ENCODE data around the gene HERPUD1. TPM values are rescaled to one million over a fixed set of nuclear protein-coding genes. Genes with fewer than 3 reads are reported as not detected.

The HERPUD1 gene
- total RNA-seq, 4 donors from 2014 or later: 51.5 to 136 (median 112) TPM

DNA sequence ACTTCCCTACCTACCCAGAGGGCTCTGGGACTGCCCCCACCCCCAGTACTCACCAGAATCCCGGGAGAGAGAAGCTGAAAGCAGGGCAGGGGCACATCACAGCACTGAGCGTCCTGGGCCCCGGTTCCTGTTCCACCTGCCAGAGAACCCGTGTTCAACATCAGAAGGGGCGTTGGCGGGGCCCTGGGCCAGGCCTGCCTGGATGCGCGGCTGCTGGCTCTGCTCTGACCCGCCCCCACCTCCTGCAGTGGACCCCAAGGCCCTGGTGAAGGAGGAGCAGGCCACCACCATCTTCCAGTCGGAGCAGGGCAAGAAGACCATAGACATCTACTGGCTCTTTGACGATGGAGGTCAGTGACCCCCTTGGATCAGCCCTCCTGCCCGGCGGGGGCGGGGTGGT, 39.2 kb upstream of the HERPUD1 start:
- Histone ChIP-seq H3K36me3 (no peaks in the 10 kb centered on the region), H3K4me1 (no peaks in the 10 kb centered on the region), H3K27ac (no peak overlapping the region), H3K27me3 (no peaks in the 10 kb centered on the region), H3K4me3 (no peak overlapping the region), H3K9me3 (no peaks in the 10 kb centered on the region)
- intact Hi-C loops (cut with DNase I; ENCODE audit: low total_unique reads): no loop called here
- DNase-seq: no peak
- TF ChIP-seq POLR2A (IDR thresholded peaks at IDR 0.05): no peak
- TF ChIP-seq, protein P1, sequence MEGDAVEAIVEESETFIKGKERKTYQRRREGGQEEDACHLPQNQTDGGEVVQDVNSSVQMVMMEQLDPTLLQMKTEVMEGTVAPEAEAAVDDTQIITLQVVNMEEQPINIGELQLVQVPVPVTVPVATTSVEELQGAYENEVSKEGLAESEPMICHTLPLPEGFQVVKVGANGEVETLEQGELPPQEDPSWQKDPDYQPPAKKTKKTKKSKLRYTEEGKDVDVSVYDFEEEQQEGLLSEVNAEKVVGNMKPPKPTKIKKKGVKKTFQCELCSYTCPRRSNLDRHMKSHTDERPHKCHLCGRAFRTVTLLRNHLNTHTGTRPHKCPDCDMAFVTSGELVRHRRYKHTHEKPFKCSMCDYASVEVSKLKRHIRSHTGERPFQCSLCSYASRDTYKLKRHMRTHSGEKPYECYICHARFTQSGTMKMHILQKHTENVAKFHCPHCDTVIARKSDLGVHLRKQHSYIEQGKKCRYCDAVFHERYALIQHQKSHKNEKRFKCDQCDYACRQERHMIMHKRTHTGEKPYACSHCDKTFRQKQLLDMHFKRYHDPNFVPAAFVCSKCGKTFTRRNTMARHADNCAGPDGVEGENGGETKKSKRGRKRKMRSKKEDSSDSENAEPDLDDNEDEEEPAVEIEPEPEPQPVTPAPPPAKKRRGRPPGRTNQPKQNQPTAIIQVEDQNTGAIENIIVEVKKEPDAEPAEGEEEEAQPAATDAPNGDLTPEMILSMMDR (IDR thresholded peaks at IDR 0.05): no peak

DNA sequence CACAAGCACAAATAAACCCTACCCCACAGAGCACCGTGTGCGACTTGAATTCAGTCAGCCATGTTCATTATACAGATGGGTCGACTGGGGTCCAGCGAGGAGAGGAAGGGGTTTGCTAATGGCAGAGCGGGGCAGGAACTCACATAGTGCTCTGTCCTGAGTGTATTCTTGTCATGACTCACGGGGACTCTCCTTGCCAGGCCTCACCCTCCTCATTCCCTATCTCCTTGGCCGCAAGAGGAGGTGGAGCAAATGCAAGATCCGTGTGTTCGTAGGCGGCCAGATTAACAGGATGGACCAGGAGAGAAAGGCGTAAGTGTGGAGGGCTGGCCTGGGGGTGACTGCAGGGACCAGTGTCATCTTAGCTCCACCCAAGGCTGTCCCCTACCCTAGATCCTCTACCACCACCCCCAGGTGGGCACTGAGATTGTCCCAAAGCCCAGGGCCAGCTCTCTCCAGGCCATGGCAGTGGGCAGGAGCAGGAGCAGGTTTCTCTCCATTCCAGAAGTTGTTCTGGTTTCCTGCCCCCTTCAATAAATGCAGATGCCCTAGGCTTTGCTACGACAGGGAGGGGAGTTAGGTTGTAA, 37.5 kb upstream of the HERPUD1 start:
- DNase-seq: no peak
- TF ChIP-seq, protein P1 (IDR thresholded peaks at IDR 0.05): no peak
- no peak for TF ChIP-seq POLR2A (IDR thresholded peaks at IDR 0.05)
- intact Hi-C loops (cut with DNase I; ENCODE audit: low total_unique reads): no loop called here

DNA sequence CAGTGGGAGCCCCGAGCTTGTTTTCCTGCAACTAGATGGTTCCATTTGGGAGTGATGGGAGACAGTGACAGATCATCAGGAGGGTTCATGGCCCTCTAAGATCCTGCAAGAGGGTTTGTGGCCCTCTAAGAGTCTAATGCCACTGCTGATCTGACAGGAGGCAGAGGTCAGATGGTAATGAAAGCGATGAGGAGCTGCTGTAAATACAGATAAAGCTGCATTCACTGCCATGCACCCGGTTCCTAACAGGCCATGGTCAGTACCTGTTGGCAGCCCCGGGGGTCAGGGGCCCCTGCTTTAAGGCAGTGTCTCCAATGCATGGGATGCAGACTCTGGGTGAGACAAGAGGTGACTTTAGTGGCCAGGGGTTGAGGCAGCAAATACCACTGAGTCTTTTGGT, 36.1 kb upstream of the HERPUD1 start:
- no peak overlapping the region for H3K27ac ChIP-seq
- no peak overlapping the region for H3K4me3 ChIP-seq
- intact Hi-C loops (cut with DNase I; ENCODE audit: low total_unique reads): no loop called here
- no peaks in the 10 kb centered on the region for H3K9me3 ChIP-seq
- no peaks in the 10 kb centered on the region for H3K36me3 ChIP-seq
- no peaks in the 10 kb centered on the region for H3K27me3 ChIP-seq
- DNase-seq: no peak
- no peak for TF ChIP-seq POLR2A (IDR thresholded peaks at IDR 0.05)
- TF ChIP-seq, protein P1 (IDR thresholded peaks at IDR 0.05): no peak
- H3K4me1 ChIP-seq: no peaks in the 10 kb centered on the region

More for the DNA sequence above, 37.5 kb upstream of the HERPUD1 start:
- no peak overlapping the region for H3K27ac ChIP-seq
- no peaks in the 10 kb centered on the region for H3K9me3 ChIP-seq
- H3K4me1 ChIP-seq: no peaks in the 10 kb centered on the region
- no peaks in the 10 kb centered on the region for H3K27me3 ChIP-seq
- H3K4me3 ChIP-seq: no peak overlapping the region
- no peaks in the 10 kb centered on the region for H3K36me3 ChIP-seq

DNA sequence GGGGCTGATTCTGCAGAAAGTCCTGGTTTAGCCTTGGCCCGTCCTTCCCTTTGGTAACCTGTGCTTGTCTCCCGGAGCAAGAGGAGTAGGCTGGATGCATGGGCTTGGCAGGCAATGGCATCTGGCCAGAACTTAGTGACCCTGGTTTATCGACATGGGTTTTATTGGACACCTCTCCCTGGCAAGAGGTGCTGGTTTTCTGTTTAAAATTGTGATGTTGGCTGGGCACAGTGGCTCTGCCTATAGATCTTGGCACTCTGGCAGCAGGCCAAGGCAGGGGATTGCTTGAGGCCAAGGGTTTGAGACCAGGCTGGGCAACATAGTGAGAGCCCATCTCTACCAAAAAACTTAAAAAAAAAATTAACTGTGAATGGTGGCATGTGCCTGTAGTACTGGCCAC, 35.7 kb upstream of the HERPUD1 start:
- H3K27ac ChIP-seq: no peak overlapping the region
- DNase-seq: no peak
- intact Hi-C loops (cut with DNase I; ENCODE audit: low total_unique reads): no loop called here
- H3K9me3 ChIP-seq: no peaks in the 10 kb centered on the region
- no peaks in the 10 kb centered on the region for H3K27me3 ChIP-seq
- no peaks in the 10 kb centered on the region for H3K4me1 ChIP-seq
- no peak for TF ChIP-seq POLR2A (IDR thresholded peaks at IDR 0.05)
- TF ChIP-seq, protein P1 (IDR thresholded peaks at IDR 0.05): no peak
- no peak overlapping the region for H3K4me3 ChIP-seq
- no peaks in the 10 kb centered on the region for H3K36me3 ChIP-seq

DNA sequence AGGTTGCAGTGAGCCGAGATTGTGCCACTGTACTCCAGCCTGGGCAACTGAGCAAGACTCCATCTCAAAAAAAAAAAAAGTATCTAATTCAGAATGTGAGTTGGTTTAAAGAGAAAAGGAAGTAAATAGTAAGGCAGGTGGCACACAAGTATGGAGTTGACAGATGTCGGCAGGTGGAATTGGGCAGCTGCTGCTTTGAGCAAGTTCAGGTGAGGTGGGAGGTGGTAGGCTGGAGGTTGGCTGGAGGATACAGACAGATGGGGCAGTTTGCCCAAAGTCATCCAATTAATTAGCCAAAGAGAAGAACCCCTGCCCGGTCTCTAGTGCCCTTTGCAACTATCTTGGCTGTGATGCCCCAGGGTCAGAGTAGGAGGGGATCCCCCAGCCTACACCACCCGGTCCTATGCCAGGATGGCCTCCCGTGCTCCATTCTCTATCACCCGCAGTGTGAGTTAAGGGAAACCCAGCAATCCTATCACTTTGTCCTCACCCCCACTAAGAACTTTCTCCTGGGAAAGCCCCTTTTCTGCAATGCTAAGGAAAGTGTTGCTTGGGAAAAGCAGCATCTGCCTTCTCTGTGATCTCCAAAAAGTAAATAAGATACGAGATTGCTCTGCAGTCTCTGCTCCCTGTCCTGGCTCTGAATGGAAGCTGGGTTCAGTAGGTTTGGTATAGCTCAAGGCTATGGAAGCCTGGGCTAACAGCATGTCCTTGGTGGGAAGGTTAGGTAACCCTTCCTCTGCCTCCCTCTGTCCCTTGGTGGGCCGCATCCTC, 34.7 kb upstream of the HERPUD1 start:
- Histone ChIP-seq H3K27ac (no peak overlapping the region), H3K4me3 (no peak overlapping the region), H3K36me3 (no peaks in the 10 kb centered on the region), H3K9me3 (no peaks in the 10 kb centered on the region), H3K4me1 (no peaks in the 10 kb centered on the region), H3K27me3 (no peaks in the 10 kb centered on the region)
- TF ChIP-seq, protein P1 (IDR thresholded peaks at IDR 0.05): no peak
- TF ChIP-seq POLR2A (IDR thresholded peaks at IDR 0.05): no peak
- intact Hi-C loops (cut with DNase I; ENCODE audit: low total_unique reads): no loop called here
- no peak for DNase-seq

All from uterus (tissue), 4 donors.